Breast epithelium (tissue), 4 donors: ENCODE measurements around the gene UQCC2. TPM values are rescaled to one million over a fixed set of nuclear protein-coding genes. Genes with fewer than 3 reads are reported as not detected.

Experiments used
- DNase-seq, 2 donors: peaks; one replicate each; pipeline ENCODE4 v3.0.0-alpha.2; 2019; ENCODE audit warnings: low spot score in 2 of 2
- H3K27ac ChIP-seq, 2 donors: fragments of 200-600 bp; sonication (generic) in 1 of 2; one replicate each; pipeline ENCODE4 v1.5.1; 2016 to 2019; ENCODE audit warnings: mild to moderate bottlenecking in 1 of 2
- H3K27me3 ChIP-seq, 2 donors: fragments of 200-600 bp; sonication (generic) in 1 of 2; one replicate each; pipeline versions ENCODE4 v1.5.1 to v1.6.0; 2017 to 2019; ENCODE audit warnings: control low read depth in 1 of 2, mild to moderate bottlenecking in 1 of 2
- H3K36me3 ChIP-seq: fragments of 200-600 bp; one replicate; pipeline ENCODE4 v1.5.1; 2019
- H3K4me1 ChIP-seq, 2 donors: fragments of 200-600 bp; sonication (generic); one replicate each; pipeline ENCODE4 v1.5.1; 2016 to 2019; ENCODE audit warnings: control low read depth in 1 of 2
- H3K4me3 ChIP-seq, 3 donors: fragments of 200-600 bp; sonication (generic); 1 replicate in 2 of 3; 2 replicates in 1 of 3; pipeline ENCODE4 v1.5.1; 2016 to 2019; ENCODE audit warnings: mild to moderate bottlenecking in 3 of 3, moderate library complexity in 2 of 3
- H3K9me3 ChIP-seq, 2 donors: fragments of 200-600 bp; sonication (generic) in 1 of 2; one replicate each; pipeline ENCODE4 v1.5.1; 2016 to 2019; ENCODE audit warnings: control low read depth in 1 of 2
- POLR2A ChIP-seq: fragments of 450-650 bp; IDR thresholded peaks from one replicate; pipeline ENCODE4 v1.6.1; 2016; ENCODE audit warnings: antibody characterized with exemption, mild to moderate bottlenecking, moderate library complexity
- POLR2AphosphoS5 ChIP-seq, 3 donors: sonication (generic); formaldehyde crosslinking; IDR thresholded peaks; one replicate each; pipeline ENCODE4 v1.6.1; 2017; ENCODE audit warnings: antibody characterized with exemption in 3 of 3
- intact Hi-C: fragments of 100-400 bp; cut with DNase I; formaldehyde crosslinking; loops from one replicate; pipeline ENCODE4 v1.15.1; 2023; ENCODE audit warnings: low total_unique reads
- total RNA-seq, 3 donors: library from RNA; depleted of rRNA; stranded (reverse); fragments of >200 nt; gene quantifications; one replicate each; pipeline ENCODE4 v1.1.0, GENCODE V29; 2016
- TF ChIP-seq, protein P1 (sequence below), 3 donors: fragments of 450-650 bp; IDR thresholded peaks; one replicate each; pipeline ENCODE4 v1.5.1; 2016 to 2017; ENCODE audit warnings: antibody characterized with exemption in 3 of 3, mild to moderate bottlenecking in 3 of 3, moderate library complexity in 3 of 3

Gene UQCC2
- total RNA-seq, 3 donors from 2014 or later: 9.9 to 19.7 (median 19.6) TPM

DNA sequence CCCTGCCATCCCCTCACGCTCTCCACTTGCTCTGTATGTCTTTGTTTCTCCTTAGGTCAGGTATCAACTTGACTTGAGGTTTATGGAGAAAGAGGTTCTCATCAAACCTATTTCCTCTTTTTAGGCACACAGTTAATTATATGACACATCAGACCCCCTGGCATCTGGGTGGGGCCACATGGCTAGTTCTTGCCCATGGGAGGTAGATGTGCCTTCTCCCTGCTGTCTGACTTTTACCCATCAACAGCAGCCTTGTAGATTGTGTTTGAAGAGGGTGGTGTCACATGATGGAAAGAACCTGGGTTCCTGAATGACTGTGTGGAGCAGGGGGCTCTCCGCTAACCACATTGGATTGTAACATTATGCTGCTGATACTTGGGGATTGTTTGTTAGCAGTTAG lies 7.2 kb upstream of the UQCC2 start:
- no peaks in the 10 kb centered on the region for H3K4me1 ChIP-seq
- no peaks in the 10 kb centered on the region for H3K9me3 ChIP-seq
- no peaks in the 10 kb centered on the region for H3K27me3 ChIP-seq
- no peak overlapping the region for H3K4me3 ChIP-seq
- TF ChIP-seq POLR2A: no peak
- TF ChIP-seq, protein P1, sequence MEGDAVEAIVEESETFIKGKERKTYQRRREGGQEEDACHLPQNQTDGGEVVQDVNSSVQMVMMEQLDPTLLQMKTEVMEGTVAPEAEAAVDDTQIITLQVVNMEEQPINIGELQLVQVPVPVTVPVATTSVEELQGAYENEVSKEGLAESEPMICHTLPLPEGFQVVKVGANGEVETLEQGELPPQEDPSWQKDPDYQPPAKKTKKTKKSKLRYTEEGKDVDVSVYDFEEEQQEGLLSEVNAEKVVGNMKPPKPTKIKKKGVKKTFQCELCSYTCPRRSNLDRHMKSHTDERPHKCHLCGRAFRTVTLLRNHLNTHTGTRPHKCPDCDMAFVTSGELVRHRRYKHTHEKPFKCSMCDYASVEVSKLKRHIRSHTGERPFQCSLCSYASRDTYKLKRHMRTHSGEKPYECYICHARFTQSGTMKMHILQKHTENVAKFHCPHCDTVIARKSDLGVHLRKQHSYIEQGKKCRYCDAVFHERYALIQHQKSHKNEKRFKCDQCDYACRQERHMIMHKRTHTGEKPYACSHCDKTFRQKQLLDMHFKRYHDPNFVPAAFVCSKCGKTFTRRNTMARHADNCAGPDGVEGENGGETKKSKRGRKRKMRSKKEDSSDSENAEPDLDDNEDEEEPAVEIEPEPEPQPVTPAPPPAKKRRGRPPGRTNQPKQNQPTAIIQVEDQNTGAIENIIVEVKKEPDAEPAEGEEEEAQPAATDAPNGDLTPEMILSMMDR (IDR thresholded peaks at IDR 0.05): no peak
- no peak for TF ChIP-seq POLR2AphosphoS5 (IDR thresholded peaks at IDR 0.05)
- intact Hi-C loops: no loop called here
- H3K27ac ChIP-seq: peak overlapping the region; percentile 9 to 49
- no peak for DNase-seq
- H3K36me3 ChIP-seq: no peaks in the 10 kb centered on the region

DNA sequence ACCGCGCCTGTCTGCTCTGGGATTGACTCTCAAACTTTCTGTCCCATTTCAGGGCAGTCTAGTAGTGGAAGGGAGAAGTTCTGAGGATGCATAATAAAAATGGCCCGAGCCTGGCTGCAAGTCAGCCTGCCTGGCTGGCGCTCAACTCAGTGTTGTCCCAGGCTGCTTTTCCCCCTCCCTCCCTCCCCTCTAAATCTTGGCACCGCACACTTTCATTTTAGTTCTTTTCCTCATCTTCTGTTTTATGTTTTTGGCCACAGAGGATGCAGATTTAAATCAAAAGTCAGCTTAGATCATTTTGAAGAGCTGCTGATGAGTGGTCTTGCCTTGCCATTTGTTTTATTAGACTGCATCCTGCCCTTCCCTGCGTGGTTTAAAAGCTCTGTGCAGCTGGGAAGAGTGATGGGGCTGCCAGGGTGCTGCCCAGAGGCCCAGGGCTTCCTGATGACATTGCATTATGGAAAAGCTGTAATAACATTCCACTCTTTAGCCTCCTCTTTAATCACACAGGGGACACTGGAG lies 6.5 kb upstream of the UQCC2 start:
- Histone ChIP-seq H3K27ac (peak overlapping the region; percentile 9 to 49), H3K9me3 (no peaks in the 10 kb centered on the region), H3K27me3 (no peaks in the 10 kb centered on the region), H3K4me3 (no peak overlapping the region), H3K4me1 (no peaks in the 10 kb centered on the region), H3K36me3 (no peaks in the 10 kb centered on the region)
- intact Hi-C loops: no loop called here
- DNase-seq: no peak
- no peak for TF ChIP-seq POLR2A
- TF ChIP-seq POLR2AphosphoS5 (IDR thresholded peaks at IDR 0.05): no peak
- TF ChIP-seq, protein P1 (IDR thresholded peaks at IDR 0.05): no peak

DNA sequence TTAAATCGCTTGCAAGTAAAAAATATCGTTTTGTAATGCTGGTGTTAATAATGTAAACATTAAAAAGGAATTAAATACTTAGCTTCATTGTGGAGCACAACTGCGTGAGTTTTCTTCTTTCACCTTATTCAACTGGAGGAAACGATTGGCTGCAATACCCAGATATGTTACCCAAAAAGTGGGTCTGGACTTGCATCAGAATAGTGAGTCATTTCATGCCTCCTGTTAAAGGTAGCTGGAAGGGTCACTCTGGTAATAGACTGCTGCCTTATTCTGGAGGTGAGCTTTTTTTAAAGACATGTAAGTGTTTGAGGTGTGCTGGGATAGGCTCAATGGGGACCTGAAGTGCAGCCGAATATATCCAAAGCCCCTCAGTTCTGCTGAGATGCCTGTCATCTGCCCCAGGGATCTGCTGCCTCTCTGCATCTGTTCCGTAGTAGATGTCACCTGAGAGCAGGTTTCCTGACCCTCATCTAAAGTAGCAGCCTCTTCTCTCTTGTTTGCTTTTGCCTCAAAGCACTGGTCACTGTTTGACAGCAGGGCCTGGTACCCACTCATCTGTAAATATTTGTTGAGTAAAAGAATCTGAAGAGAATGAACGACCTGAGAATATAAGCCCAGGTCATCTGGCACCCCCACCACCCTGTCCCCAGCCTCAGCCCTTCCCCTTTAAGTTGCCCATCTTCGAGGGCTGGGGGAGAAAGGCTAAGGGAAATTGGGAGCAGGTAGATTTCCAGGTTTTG lies 5.6 kb upstream of the UQCC2 start:
- no peak for DNase-seq
- Histone ChIP-seq H3K27me3 (no peaks in the 10 kb centered on the region), H3K4me1 (no peaks in the 10 kb centered on the region), H3K9me3 (no peaks in the 10 kb centered on the region), H3K36me3 (no peaks in the 10 kb centered on the region), H3K27ac (peak overlapping the region; percentile 38 to 50), H3K4me3 (no peak overlapping the region)
- TF ChIP-seq POLR2AphosphoS5 (IDR thresholded peaks at IDR 0.05) (no peak), POLR2A (no peak)
- TF ChIP-seq, protein P1 (IDR thresholded peaks at IDR 0.05): no peak
- intact Hi-C loops: no loop called here

DNA sequence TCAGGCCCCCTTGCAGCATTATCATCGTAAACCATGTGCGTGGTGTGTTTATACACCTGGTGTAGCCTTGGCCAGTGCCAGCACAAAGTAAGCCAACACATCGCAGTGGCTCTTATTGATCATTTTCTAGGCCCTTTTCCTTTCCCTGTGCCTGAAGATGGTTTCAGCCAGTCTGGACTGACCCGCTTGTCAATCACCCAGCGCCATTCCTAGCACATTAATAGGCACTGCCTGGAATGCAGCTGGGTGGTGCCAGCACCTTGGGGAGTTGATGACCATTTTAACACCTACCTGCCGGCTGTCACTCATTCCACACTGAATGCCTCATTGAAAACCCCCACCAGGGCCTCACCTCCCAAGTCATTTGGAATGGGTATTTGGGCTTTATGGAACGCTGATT lies 4.9 kb upstream of the UQCC2 start:
- DNase-seq: no peak
- intact Hi-C loops: no loop called here
- H3K27me3 ChIP-seq: no peaks in the 10 kb centered on the region
- H3K9me3 ChIP-seq: no peaks in the 10 kb centered on the region
- no peaks in the 10 kb centered on the region for H3K4me1 ChIP-seq
- peak overlapping the region; percentile 49 to 50 for H3K27ac ChIP-seq
- no peak for TF ChIP-seq POLR2A
- TF ChIP-seq POLR2AphosphoS5 (IDR thresholded peaks at IDR 0.05): no peak
- TF ChIP-seq, protein P1 (IDR thresholded peaks at IDR 0.05): no peak
- no peak overlapping the region for H3K4me3 ChIP-seq
- no peaks in the 10 kb centered on the region for H3K36me3 ChIP-seq

DNA sequence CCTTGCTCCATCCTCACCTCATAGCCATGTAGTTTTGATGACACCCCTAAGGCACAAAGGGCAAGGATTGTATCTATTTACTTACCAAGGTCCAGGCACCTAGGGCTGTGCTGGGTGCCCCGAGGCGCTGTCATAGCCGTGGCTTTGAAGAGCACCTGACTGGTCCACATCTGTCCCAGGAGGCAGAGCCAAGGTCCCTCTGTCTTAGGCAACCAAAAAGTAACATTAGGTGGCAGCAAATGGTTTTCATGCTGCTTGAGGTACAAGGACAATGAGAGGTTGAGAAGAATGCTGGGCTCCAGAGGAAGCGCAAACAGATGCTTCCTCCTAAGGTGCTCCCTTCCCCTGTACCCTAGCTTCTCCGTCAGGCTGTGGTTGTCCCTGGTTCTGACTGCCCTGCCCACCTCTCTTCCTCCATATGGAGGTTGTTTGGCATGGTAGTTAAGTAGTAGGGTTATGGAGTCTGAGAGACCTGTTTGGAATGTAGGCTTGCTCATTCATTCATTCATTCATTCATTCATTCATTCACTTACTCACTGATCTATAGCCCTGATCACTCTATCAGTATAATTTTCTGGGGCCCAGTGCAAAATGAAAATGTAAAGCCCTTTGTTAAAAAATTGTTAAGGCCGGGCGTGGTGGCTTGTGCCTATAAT lies 3.0 kb upstream of the UQCC2 start:
- no peaks in the 10 kb centered on the region for H3K9me3 ChIP-seq
- H3K4me1 ChIP-seq: peaks cover 0 to 7% of the 10 kb centered on the region in 2 donors
- H3K36me3 ChIP-seq: no peaks in the 10 kb centered on the region
- TF ChIP-seq, protein P1 (IDR thresholded peaks at IDR 0.05): no peak
- TF ChIP-seq POLR2AphosphoS5 (IDR thresholded peaks at IDR 0.05) (no peak), POLR2A (no peak)
- intact Hi-C loops: no loop called here
- H3K27me3 ChIP-seq: no peaks in the 10 kb centered on the region
- peak overlapping the region in 1 of 2 donors; percentile 0 for H3K27ac ChIP-seq
- H3K4me3 ChIP-seq: no peak overlapping the region
- DNase-seq: no peak
